GM23338 (cell line): ENCODE measurements around the gene ITGB6. TPM values are rescaled to one million over a fixed set of nuclear protein-coding genes. Genes with fewer than 3 reads are reported as not detected.

Experiments
- EZH2phosphoT487 ChIP-seq: fragments of 200-600 bp; sonication (generic); IDR thresholded peaks from one replicate; pipeline ENCODE4 v1.8.1; 2018; ENCODE audit warnings: antibody characterized with exemption; ENCODE audit not compliant: unreplicated experiment
- NANOG ChIP-seq: IDR thresholded peaks from 2 replicates; pipeline ENCODE4 v1.6.1; 2016; ENCODE audit warnings: antibody characterized with exemption, borderline replicate concordance
- POLR2AphosphoS5 ChIP-seq: IDR thresholded peaks from 2 replicates; pipeline ENCODE4 v1.6.1; 2016; ENCODE audit warnings: antibody characterized with exemption, low read depth
- polyA plus RNA-seq: library from polyadenylated mRNA; unstranded; fragments of >200 nt; fragmentation: Nextera tagmentation; extraction: Ambion mirVana; gene quantifications from 2 replicates; pipeline ENCODE4 v1.2.1, GENCODE V29; 2016
- total RNA-seq: library from RNA; depleted of rRNA; stranded (reverse); fragments of >200 nt; shearing (Covaris generic); gene quantifications from 2 replicates; pipeline ENCODE4 v1.2.3, GENCODE V29; 2014
- TF ChIP-seq, protein P1 (sequence below), 2 experiments: fragments of 200-600 bp in 1 of 2; sonication (generic) in 1 of 2; conservative IDR thresholded peaks; 2 replicates each; pipeline versions ENCODE4 v1.5.1 to v1.6.1; 2016 to 2017; ENCODE audit warnings: antibody characterized with exemption in 2 of 2, low read depth in 2 of 2, mild to moderate bottlenecking in 2 of 2, moderate library complexity in 1 of 2
- TF ChIP-seq, protein P2 (sequence below): IDR thresholded peaks from 2 replicates; pipeline ENCODE4 v1.6.1; 2016; ENCODE audit warnings: antibody characterized with exemption
- TF ChIP-seq, protein P3 (sequence below): fragments of 250-450 bp; sonication (Bioruptor Pico); IDR thresholded peaks from 2 replicates; pipeline ENCODE4 v1.5.0; 2020; ENCODE audit warnings: mild to moderate bottlenecking, moderate library complexity

The ITGB6 gene
- total and polyA plus RNA-seq, 2 experiments from 2014 or later = not detected

DNA sequence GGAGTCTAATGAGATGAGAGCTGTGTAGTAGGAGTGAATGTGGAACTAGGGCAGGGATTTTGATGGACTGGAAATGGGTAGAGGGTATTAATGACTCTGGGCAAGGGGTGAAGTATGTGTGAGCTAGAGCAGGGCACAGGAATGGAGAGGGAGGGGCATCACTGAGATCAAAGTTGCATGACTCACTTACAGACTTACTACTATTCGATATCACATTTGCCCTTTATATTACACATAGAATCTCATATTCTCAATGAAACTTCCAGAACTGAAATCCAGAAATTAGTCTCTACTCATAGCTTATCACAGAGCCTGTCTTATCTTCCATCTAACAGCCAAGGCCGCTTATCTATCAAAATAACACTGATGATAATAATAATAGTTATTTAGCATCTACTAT is 20.0 kb upstream of the ITGB6 start (continued):
- TF ChIP-seq, protein P1, sequence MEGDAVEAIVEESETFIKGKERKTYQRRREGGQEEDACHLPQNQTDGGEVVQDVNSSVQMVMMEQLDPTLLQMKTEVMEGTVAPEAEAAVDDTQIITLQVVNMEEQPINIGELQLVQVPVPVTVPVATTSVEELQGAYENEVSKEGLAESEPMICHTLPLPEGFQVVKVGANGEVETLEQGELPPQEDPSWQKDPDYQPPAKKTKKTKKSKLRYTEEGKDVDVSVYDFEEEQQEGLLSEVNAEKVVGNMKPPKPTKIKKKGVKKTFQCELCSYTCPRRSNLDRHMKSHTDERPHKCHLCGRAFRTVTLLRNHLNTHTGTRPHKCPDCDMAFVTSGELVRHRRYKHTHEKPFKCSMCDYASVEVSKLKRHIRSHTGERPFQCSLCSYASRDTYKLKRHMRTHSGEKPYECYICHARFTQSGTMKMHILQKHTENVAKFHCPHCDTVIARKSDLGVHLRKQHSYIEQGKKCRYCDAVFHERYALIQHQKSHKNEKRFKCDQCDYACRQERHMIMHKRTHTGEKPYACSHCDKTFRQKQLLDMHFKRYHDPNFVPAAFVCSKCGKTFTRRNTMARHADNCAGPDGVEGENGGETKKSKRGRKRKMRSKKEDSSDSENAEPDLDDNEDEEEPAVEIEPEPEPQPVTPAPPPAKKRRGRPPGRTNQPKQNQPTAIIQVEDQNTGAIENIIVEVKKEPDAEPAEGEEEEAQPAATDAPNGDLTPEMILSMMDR (conservative IDR thresholded peaks at IDR 0.05; ENCODE audit: low read depth in 2 of 2) = no peak
- TF ChIP-seq NANOG (no peak), EZH2phosphoT487 (no peak), POLR2AphosphoS5 (no peak)
- TF ChIP-seq, protein P2, sequence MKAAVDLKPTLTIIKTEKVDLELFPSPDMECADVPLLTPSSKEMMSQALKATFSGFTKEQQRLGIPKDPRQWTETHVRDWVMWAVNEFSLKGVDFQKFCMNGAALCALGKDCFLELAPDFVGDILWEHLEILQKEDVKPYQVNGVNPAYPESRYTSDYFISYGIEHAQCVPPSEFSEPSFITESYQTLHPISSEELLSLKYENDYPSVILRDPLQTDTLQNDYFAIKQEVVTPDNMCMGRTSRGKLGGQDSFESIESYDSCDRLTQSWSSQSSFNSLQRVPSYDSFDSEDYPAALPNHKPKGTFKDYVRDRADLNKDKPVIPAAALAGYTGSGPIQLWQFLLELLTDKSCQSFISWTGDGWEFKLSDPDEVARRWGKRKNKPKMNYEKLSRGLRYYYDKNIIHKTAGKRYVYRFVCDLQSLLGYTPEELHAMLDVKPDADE = no peak
- TF ChIP-seq, protein P3, sequence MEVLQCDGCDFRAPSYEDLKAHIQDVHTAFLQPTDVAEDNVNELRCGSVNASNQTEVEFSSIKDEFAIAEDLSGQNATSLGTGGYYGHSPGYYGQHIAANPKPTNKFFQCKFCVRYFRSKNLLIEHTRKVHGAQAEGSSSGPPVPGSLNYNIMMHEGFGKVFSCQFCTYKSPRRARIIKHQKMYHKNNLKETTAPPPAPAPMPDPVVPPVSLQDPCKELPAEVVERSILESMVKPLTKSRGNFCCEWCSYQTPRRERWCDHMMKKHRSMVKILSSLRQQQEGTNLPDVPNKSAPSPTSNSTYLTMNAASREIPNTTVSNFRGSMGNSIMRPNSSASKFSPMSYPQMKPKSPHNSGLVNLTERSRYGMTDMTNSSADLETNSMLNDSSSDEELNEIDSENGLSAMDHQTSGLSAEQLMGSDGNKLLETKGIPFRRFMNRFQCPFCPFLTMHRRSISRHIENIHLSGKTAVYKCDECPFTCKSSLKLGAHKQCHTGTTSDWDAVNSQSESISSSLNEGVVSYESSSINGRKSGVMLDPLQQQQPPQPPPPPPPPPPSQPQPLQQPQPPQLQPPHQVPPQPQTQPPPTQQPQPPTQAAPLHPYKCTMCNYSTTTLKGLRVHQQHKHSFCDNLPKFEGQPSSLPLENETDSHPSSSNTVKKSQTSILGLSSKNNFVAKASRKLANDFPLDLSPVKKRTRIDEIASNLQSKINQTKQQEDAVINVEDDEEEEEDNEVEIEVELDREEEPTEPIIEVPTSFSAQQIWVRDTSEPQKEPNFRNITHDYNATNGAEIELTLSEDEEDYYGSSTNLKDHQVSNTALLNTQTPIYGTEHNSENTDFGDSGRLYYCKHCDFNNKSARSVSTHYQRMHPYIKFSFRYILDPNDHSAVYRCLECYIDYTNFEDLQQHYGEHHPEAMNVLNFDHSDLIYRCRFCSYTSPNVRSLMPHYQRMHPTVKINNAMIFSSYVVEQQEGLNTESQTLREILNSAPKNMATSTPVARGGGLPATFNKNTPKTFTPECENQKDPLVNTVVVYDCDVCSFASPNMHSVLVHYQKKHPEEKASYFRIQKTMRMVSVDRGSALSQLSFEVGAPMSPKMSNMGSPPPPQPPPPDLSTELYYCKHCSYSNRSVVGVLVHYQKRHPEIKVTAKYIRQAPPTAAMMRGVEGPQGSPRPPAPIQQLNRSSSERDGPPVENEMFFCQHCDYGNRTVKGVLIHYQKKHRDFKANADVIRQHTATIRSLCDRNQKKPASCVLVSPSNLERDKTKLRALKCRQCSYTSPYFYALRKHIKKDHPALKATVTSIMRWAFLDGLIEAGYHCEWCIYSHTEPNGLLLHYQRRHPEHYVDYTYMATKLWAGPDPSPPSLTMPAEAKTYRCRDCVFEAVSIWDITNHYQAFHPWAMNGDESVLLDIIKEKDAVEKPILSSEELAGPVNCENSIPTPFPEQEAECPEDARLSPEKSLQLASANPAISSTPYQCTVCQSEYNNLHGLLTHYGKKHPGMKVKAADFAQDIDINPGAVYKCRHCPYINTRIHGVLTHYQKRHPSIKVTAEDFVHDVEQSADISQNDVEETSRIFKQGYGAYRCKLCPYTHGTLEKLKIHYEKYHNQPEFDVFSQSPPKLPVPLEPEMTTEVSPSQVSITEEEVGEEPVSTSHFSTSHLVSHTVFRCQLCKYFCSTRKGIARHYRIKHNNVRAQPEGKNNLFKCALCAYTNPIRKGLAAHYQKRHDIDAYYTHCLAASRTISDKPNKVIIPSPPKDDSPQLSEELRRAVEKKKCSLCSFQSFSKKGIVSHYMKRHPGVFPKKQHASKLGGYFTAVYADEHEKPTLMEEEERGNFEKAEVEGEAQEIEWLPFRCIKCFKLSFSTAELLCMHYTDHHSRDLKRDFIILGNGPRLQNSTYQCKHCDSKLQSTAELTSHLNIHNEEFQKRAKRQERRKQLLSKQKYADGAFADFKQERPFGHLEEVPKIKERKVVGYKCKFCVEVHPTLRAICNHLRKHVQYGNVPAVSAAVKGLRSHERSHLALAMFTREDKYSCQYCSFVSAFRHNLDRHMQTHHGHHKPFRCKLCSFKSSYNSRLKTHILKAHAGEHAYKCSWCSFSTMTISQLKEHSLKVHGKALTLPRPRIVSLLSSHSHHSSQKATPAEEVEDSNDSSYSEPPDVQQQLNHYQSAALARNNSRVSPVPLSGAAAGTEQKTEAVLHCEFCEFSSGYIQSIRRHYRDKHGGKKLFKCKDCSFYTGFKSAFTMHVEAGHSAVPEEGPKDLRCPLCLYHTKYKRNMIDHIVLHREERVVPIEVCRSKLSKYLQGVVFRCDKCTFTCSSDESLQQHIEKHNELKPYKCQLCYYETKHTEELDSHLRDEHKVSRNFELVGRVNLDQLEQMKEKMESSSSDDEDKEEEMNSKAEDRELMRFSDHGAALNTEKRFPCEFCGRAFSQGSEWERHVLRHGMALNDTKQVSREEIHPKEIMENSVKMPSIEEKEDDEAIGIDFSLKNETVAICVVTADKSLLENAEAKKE (CRISPR knock-in tag) = no peak
